Measurements from ENCODE around the gene POLD1.

DNA sequence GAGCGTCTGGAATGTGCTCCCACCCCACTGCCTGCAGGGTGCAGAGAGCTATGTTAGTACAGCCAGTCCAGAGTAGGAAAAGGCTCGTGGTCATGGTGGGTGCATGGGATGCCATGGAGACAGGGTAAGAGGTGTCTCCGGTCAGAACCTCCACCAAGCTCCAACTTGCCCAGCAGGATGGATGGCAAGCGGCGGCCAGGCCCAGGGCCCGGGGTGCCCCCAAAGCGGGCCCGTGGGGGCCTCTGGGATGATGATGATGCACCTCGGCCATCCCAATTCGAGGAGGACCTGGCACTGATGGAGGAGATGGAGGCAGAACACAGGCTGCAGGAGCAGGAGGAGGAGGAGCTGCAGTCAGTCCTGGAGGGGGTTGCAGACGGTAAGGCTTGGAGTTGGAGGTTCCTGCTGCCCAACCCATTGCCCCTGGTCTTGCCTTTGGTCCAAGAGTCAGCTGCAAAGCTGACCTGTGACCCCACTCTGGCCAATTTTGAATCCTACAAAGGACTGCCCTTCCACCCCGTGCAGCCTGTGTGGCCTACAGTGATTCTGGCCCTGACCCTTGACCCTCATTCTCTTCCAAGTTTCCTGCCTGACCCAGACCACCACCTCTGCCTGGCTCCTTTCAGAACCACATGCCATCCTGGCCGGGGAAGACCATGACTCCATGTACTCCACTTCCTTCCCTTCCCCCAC lies 14.7 kb downstream of the POLD1 start:
- TF ChIP-seq, protein P1, sequence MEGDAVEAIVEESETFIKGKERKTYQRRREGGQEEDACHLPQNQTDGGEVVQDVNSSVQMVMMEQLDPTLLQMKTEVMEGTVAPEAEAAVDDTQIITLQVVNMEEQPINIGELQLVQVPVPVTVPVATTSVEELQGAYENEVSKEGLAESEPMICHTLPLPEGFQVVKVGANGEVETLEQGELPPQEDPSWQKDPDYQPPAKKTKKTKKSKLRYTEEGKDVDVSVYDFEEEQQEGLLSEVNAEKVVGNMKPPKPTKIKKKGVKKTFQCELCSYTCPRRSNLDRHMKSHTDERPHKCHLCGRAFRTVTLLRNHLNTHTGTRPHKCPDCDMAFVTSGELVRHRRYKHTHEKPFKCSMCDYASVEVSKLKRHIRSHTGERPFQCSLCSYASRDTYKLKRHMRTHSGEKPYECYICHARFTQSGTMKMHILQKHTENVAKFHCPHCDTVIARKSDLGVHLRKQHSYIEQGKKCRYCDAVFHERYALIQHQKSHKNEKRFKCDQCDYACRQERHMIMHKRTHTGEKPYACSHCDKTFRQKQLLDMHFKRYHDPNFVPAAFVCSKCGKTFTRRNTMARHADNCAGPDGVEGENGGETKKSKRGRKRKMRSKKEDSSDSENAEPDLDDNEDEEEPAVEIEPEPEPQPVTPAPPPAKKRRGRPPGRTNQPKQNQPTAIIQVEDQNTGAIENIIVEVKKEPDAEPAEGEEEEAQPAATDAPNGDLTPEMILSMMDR (IDR thresholded peaks at IDR 0.05): no peak
- TF ChIP-seq POLR2A (IDR thresholded peaks at IDR 0.05): no peak

All from stomach (tissue), 4 donors.